Testis (tissue), 3 donors: ENCODE data around the gene SPG7. TPM values are rescaled to one million over a fixed set of nuclear protein-coding genes. Genes with fewer than 3 reads are reported as not detected.
A peak's percentile ranks its signal among the peaks of the same experiment; 100 is the strongest.

Experiments
- DNase-seq: peaks from one replicate; pipeline ENCODE4 v3.0.0-alpha.2; 2019
- H3K27ac ChIP-seq, 2 donors: fragments of 200-600 bp; sonication (generic); one replicate each; pipeline ENCODE4 v1.5.1; 2019
- H3K27me3 ChIP-seq: fragments of 200-600 bp; sonication (generic); one replicate; pipeline ENCODE4 v1.5.1; 2019
- H3K36me3 ChIP-seq: fragments of 200-600 bp; sonication (generic); one replicate; pipeline ENCODE4 v1.5.1; 2017; ENCODE audit warnings: low read depth; ENCODE audit errors: missing control alignments
- H3K4me1 ChIP-seq: fragments of 200-600 bp; sonication (generic); one replicate; pipeline ENCODE4 v1.5.1; 2019
- H3K4me3 ChIP-seq, 2 donors: fragments of 200-600 bp; sonication (generic); one replicate each; pipeline ENCODE4 v1.5.1; 2017 to 2019
- H3K9me3 ChIP-seq: fragments of 200-600 bp; sonication (generic); one replicate; pipeline ENCODE4 v1.5.1; 2017
- POLR2A ChIP-seq: fragments of 450-650 bp; IDR thresholded peaks from one replicate; pipeline ENCODE4 v1.6.1; 2017; ENCODE audit warnings: antibody characterized with exemption, mild to moderate bottlenecking, moderate library complexity
- WGBS, 2 donors: methylation state at CpG; one replicate each; pipeline ENCODE4 v1.1.5; 2018; 5-methylcytosine and 5-hydroxymethylcytosine counted together
- intact Hi-C: fragments of 100-400 bp; cut with DNase I; formaldehyde crosslinking; loops from one replicate; pipeline ENCODE4 v1.15.1; 2023; ENCODE audit warnings: low total_unique reads
- polyA plus RNA-seq: library from polyadenylated mRNA; stranded (reverse); fragments of 350-450 nt; fragmentation: Illumina TruSeq; extraction: RNeasy Lipid Tissue Mini Kit (QIAGEN cat#74804); gene quantifications from one replicate; pipeline ENCODE4 v1.2.3, GENCODE V29; 2014; ENCODE audit warnings: low read depth, low replicate concordance; ENCODE audit not compliant: insufficient read depth
- total RNA-seq, 2 donors: library from RNA; depleted of rRNA; stranded (reverse); fragments of >200 nt; gene quantifications; one replicate each; pipeline ENCODE4 v1.2.3, GENCODE V29; 2016
- TF ChIP-seq, protein P1 (sequence below), 3 experiments: fragments of 450-650 bp in 2 of 3; fragments of 200-600 bp in 1 of 3; sonication (generic) in 1 of 3; IDR thresholded peaks; one replicate each; pipeline ENCODE4 v1.5.1; 2016 to 2019; ENCODE audit warnings: antibody characterized with exemption in 3 of 3, mild to moderate bottlenecking in 2 of 3, moderate library complexity in 1 of 3

Gene SPG7
- total and polyA plus RNA-seq, 3 donors from 2014 or later = 97.9 to 307 (median 275) TPM

DNA sequence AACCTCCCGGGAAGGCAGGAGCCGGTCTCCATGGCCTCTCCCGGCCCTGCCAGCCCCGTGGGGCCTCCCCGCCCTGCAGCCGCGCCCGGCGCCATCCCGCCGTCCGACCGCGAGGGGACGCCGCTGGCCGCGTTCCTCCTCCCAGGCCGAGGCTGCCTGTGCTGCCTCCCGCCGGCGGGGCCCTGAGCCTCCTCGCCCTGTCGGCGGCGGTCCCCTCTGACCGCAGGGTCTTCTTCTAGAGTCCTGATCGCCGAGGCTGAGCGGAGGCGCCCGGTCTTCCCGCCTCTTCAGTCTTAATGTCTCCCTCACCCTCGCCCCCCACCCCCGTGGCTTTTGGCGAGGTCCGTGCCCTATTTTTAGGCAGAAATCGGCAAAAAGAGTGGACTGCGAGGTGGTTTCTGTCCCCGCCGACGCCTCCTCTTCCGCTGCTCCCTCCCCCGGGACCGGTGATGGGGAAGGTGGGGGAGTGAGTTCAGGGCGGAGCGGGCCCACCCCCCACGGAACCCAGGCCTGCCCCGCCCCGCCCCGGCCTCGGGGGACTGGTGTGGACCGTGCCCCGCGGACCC, 66.6 kb downstream of the SPG7 start:
- Histone ChIP-seq H3K27ac (no peak overlapping the region), H3K4me1 (peaks cover 16% of the 10 kb centered on the region), H3K9me3 (no peaks in the 10 kb centered on the region), H3K27me3 (no peaks in the 10 kb centered on the region), H3K36me3 (no peaks in the 10 kb centered on the region), H3K4me3 (peak overlapping the region; percentile 7 to 21)
- 2% methylated on average over 55 of the region's 55 CpGs; no CpG with 5 or more reads in 1 of the 2 donors for WGBS, 2 donors
- peak; percentile 64 for DNase-seq
- intact Hi-C loops = no loop called here
- TF ChIP-seq POLR2A = no peak
- TF ChIP-seq, protein P1, sequence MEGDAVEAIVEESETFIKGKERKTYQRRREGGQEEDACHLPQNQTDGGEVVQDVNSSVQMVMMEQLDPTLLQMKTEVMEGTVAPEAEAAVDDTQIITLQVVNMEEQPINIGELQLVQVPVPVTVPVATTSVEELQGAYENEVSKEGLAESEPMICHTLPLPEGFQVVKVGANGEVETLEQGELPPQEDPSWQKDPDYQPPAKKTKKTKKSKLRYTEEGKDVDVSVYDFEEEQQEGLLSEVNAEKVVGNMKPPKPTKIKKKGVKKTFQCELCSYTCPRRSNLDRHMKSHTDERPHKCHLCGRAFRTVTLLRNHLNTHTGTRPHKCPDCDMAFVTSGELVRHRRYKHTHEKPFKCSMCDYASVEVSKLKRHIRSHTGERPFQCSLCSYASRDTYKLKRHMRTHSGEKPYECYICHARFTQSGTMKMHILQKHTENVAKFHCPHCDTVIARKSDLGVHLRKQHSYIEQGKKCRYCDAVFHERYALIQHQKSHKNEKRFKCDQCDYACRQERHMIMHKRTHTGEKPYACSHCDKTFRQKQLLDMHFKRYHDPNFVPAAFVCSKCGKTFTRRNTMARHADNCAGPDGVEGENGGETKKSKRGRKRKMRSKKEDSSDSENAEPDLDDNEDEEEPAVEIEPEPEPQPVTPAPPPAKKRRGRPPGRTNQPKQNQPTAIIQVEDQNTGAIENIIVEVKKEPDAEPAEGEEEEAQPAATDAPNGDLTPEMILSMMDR (IDR thresholded peaks at IDR 0.05) = peak; percentile 50 to 79 (median 71)

- Histone ChIP-seq H3K27ac (no peak within 1 kb of the TSS), H3K4me1 (peaks cover 16% of the 10 kb centered on the region), H3K27me3 (no peaks in the 10 kb centered on the region), H3K9me3 (no peaks in the 10 kb centered on the region), H3K4me3 (peak within 1 kb of the TSS; percentile 21 to 39), H3K36me3 (no peaks in the 10 kb centered on the region)
- WGBS, 2 donors = 3% methylated on average over 13 to 42 of the region's 103 CpGs
- DNase-seq = no peak
- intact Hi-C loops = no loop called here
- TF ChIP-seq, protein P1 (IDR thresholded peaks at IDR 0.05) = no peak
- TF ChIP-seq POLR2A = no peak
These were observed 67.3 kb downstream of the SPG7 start, which contains the start of gene CPNE7 for GRCh38 chr16:89575247-89576152. CPNE7 (plus strand) TSS chr16:89575758; CDS start chr16:89575898, 140 bp downstream.

GRCh38 chr16:89576153-89577054, 68.2 kb downstream of the SPG7 start:
- Histone ChIP-seq H3K36me3 (no peaks in the 10 kb centered on the region), H3K9me3 (no peaks in the 10 kb centered on the region), H3K27ac (no peak overlapping the region), H3K4me1 (peaks cover 16% of the 10 kb centered on the region), H3K4me3 (peak overlapping the region; percentile 15 to 39), H3K27me3 (no peaks in the 10 kb centered on the region)
- WGBS, 2 donors = 26% methylated on average over 84 of the region's 89 CpGs; no CpG with 5 or more reads in 1 of the 2 donors
- DNase-seq = no peak
- intact Hi-C loops = no loop called here
- TF ChIP-seq, protein P1 (IDR thresholded peaks at IDR 0.05) = no peak
- no peak for TF ChIP-seq POLR2A

DNA sequence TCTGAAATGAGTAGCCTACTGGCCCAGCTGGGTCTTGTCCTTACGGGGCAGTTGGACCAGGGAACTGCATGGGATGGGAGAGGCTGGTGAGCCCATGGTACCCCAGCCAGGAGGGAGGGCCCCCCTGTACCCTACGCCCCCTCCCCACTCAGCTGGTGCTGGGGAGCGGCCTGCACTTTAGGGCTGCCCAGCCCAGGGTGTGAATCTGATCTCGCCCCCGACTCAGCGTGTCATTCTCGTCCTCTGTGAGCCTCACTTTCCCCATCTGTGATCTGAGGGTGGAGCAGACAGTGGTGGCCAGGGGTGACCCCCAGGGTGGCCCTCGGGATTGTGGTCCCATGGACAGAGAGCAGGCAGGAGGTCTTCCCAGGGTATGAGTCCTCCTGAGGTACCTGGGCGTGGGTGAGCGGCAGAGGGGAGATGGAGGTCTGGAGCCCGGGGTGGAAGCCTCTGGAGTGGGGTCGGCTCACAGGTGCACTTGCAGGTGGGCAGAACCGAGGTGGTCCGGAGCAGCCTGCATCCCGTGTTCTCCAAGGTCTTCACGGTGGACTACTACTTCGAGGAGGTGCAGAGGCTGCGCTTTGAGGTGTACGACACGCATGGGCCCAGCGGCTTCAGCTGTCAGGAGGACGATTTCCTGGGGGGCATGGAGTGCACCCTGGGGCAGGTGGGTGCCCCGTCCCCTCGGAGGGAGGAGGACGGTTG, 69.0 kb downstream of the SPG7 start:
- no peaks in the 10 kb centered on the region for H3K9me3 ChIP-seq
- peaks cover 16% of the 10 kb centered on the region for H3K4me1 ChIP-seq
- no peak overlapping the region for H3K4me3 ChIP-seq
- no peak for DNase-seq
- intact Hi-C loops = no loop called here
- no peaks in the 10 kb centered on the region for H3K36me3 ChIP-seq
- TF ChIP-seq, protein P1 (IDR thresholded peaks at IDR 0.05) = no peak
- TF ChIP-seq POLR2A = no peak
- WGBS, 2 donors = 85 to 87% methylated on average over 14 to 25 of the region's 25 CpGs
- H3K27ac ChIP-seq = no peak overlapping the region
- no peaks in the 10 kb centered on the region for H3K27me3 ChIP-seq
